ENCODE data around the gene AGPAT1.

GRCh38 chr6:32177788-32178546 lies 2.1 kb upstream of the AGPAT1 start, which contains the start of gene RNF5:
- TF ChIP-seq CTCF (conservative IDR thresholded peaks at IDR 0.05; ENCODE audit: low read depth, low read length) (no peak), EZH2 (IDR thresholded peaks at IDR 0.05; ENCODE audit: borderline replicate concordance, low read depth, low read length, poor library complexity, severe bottlenecking) (no peak)
